ENCODE measurements around the gene FNBP1L. TPM values are rescaled to one million over a fixed set of nuclear protein-coding genes. Genes with fewer than 3 reads are reported as not detected.

FNBP1L gene
- total and polyA plus RNA-seq, 2 of the 8 experiments (the other 6 are each of a cell fraction or from before 2014, with no cell fraction given): 48.9 to 95.9 TPM

DNA sequence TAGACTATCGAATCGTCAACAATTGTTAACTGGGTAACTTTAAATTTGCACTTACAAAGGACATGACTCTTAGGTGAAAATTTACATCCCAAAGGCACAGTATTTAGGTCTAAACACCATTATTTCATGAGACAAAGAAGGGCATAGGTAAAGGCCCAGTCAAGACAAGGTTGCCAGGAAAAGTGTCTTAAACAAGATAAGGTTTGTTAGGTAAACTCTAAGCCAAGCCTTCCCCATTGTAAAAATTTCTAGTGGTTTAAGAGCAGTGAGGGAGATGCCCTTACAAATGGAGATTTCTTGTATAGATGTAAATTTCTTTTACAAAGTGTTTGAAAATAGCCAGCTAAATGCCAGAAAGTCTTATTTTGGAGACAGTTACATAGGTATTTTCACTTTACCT is 36.9 kb upstream of the FNBP1L start (continued):
- TF ChIP-seq, protein P1, sequence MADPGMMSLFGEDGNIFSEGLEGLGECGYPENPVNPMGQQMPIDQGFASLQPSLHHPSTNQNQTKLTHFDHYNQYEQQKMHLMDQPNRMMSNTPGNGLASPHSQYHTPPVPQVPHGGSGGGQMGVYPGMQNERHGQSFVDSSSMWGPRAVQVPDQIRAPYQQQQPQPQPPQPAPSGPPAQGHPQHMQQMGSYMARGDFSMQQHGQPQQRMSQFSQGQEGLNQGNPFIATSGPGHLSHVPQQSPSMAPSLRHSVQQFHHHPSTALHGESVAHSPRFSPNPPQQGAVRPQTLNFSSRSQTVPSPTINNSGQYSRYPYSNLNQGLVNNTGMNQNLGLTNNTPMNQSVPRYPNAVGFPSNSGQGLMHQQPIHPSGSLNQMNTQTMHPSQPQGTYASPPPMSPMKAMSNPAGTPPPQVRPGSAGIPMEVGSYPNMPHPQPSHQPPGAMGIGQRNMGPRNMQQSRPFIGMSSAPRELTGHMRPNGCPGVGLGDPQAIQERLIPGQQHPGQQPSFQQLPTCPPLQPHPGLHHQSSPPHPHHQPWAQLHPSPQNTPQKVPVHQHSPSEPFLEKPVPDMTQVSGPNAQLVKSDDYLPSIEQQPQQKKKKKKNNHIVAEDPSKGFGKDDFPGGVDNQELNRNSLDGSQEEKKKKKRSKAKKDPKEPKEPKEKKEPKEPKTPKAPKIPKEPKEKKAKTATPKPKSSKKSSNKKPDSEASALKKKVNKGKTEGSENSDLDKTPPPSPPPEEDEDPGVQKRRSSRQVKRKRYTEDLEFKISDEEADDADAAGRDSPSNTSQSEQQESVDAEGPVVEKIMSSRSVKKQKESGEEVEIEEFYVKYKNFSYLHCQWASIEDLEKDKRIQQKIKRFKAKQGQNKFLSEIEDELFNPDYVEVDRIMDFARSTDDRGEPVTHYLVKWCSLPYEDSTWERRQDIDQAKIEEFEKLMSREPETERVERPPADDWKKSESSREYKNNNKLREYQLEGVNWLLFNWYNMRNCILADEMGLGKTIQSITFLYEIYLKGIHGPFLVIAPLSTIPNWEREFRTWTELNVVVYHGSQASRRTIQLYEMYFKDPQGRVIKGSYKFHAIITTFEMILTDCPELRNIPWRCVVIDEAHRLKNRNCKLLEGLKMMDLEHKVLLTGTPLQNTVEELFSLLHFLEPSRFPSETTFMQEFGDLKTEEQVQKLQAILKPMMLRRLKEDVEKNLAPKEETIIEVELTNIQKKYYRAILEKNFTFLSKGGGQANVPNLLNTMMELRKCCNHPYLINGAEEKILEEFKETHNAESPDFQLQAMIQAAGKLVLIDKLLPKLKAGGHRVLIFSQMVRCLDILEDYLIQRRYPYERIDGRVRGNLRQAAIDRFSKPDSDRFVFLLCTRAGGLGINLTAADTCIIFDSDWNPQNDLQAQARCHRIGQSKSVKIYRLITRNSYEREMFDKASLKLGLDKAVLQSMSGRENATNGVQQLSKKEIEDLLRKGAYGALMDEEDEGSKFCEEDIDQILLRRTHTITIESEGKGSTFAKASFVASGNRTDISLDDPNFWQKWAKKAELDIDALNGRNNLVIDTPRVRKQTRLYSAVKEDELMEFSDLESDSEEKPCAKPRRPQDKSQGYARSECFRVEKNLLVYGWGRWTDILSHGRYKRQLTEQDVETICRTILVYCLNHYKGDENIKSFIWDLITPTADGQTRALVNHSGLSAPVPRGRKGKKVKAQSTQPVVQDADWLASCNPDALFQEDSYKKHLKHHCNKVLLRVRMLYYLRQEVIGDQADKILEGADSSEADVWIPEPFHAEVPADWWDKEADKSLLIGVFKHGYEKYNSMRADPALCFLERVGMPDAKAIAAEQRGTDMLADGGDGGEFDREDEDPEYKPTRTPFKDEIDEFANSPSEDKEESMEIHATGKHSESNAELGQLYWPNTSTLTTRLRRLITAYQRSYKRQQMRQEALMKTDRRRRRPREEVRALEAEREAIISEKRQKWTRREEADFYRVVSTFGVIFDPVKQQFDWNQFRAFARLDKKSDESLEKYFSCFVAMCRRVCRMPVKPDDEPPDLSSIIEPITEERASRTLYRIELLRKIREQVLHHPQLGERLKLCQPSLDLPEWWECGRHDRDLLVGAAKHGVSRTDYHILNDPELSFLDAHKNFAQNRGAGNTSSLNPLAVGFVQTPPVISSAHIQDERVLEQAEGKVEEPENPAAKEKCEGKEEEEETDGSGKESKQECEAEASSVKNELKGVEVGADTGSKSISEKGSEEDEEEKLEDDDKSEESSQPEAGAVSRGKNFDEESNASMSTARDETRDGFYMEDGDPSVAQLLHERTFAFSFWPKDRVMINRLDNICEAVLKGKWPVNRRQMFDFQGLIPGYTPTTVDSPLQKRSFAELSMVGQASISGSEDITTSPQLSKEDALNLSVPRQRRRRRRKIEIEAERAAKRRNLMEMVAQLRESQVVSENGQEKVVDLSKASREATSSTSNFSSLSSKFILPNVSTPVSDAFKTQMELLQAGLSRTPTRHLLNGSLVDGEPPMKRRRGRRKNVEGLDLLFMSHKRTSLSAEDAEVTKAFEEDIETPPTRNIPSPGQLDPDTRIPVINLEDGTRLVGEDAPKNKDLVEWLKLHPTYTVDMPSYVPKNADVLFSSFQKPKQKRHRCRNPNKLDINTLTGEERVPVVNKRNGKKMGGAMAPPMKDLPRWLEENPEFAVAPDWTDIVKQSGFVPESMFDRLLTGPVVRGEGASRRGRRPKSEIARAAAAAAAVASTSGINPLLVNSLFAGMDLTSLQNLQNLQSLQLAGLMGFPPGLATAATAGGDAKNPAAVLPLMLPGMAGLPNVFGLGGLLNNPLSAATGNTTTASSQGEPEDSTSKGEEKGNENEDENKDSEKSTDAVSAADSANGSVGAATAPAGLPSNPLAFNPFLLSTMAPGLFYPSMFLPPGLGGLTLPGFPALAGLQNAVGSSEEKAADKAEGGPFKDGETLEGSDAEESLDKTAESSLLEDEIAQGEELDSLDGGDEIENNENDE (IDR thresholded peaks at IDR 0.05; ENCODE audit: insufficient replicate concordance, low read length): peak; percentile 95
- no peak for TF ChIP-seq CBX8 (IDR thresholded peaks at IDR 0.05; ENCODE audit: borderline replicate concordance, low read depth, low read length)

Measured in H1 (cell line).